HEK293 (cell line): ENCODE measurements around the gene TGFBI.

Experiments used
- CTCF ChIA-PET: fragments of 350-600 bp; formaldehyde crosslinking; extraction: SDS; loops from one replicate; lab custom pipeline; 2021; ENCODE audit warnings: antibody characterized with exemption; lab: Yijun Ruan, JAX
- POLR2A ChIA-PET: fragments of 300-600 bp; formaldehyde crosslinking; extraction: SDS; loops from one replicate; lab custom pipeline; 2020; ENCODE audit warnings: antibody characterized with exemption, inconsistent platforms; lab: Yijun Ruan, JAX
- H3K27ac ChIP-seq: fragments of 200-500 bp; sonication (Bioruptor generic); 2 replicates; pipeline ENCODE4 v1.5.1; 2014; ENCODE audit warnings: low read depth, low read length, control low read depth, inconsistent platforms; ENCODE audit errors: extremely low read depth
- H3K36me3 ChIP-seq, 2 experiments: fragments of 200-500 bp in 1 of 2; sonication (Bioruptor generic) in 1 of 2; 1 replicate in 1 of 2; 2 replicates in 1 of 2; pipeline ENCODE4 v1.5.1; 2014 to 2017; ENCODE audit warnings: inconsistent platforms in 2 of 2, low read length in 2 of 2; ENCODE audit not compliant: control insufficient read depth in 2 of 2, insufficient read depth in 1 of 2
- H3K4me1 ChIP-seq: fragments of 200-500 bp; sonication (Bioruptor generic); 2 replicates; pipeline ENCODE4 v1.5.1; 2014; ENCODE audit warnings: mild to moderate bottlenecking, low read length, inconsistent platforms; ENCODE audit not compliant: control insufficient read depth, insufficient read depth
- H3K4me3 ChIP-seq: 2 replicates; pipeline ENCODE4 v1.5.1; 2011; ENCODE audit warnings: low read depth, mild to moderate bottlenecking, control low read depth, low read length, moderate library complexity
- H3K9me3 ChIP-seq: fragments of 200-500 bp; sonication (Bioruptor generic); 2 replicates; pipeline ENCODE4 v1.5.1; 2014; ENCODE audit warnings: low read depth, low read length, inconsistent platforms; ENCODE audit not compliant: control insufficient read depth, insufficient read depth
- ELK4 ChIP-seq: IDR thresholded peaks from 2 replicates; pipeline ENCODE4 v1.6.1; 2011; ENCODE audit warnings: mild to moderate bottlenecking, low read depth, low read length, borderline replicate concordance
- GLIS1 ChIP-seq: fragments of 450-650 bp; formaldehyde crosslinking; IDR thresholded peaks from 2 replicates; pipeline ENCODE4 v1.5.1; 2016; ENCODE audit warnings: missing biosample characterization, missing genetic modification characterization
- KLF1 ChIP-seq: fragments of 450-650 bp; formaldehyde crosslinking; IDR thresholded peaks from 2 replicates; pipeline ENCODE4 v1.5.1; 2016; ENCODE audit warnings: missing biosample characterization, missing genetic modification characterization
- REST ChIP-seq: fragments of 450-650 bp; formaldehyde crosslinking; IDR thresholded peaks from 2 replicates; pipeline ENCODE4 v1.5.1; 2016; ENCODE audit warnings: missing biosample characterization, missing genetic modification characterization
- SCRT1 ChIP-seq: fragments of 450-650 bp; formaldehyde crosslinking; IDR thresholded peaks from 2 replicates; pipeline ENCODE4 v1.5.1; 2016; ENCODE audit warnings: missing biosample characterization, missing genetic modification characterization, borderline replicate concordance
- SCRT2 ChIP-seq: fragments of 450-650 bp; formaldehyde crosslinking; IDR thresholded peaks from 2 replicates; pipeline ENCODE4 v1.5.1; 2016; ENCODE audit warnings: missing biosample characterization, missing genetic modification characterization
- ZBTB11 ChIP-seq: fragments of 450-650 bp; formaldehyde crosslinking; conservative IDR thresholded peaks from 2 replicates; pipeline ENCODE4 v1.5.1; 2016; ENCODE audit warnings: low read depth, missing biosample characterization, missing genetic modification characterization
- ZNF211 ChIP-seq: fragments of 450-650 bp; formaldehyde crosslinking; IDR thresholded peaks from 2 replicates; pipeline ENCODE4 v1.5.1; 2016; ENCODE audit warnings: low read depth, missing biosample characterization, missing genetic modification characterization
- ZNF23 ChIP-seq: fragments of 450-650 bp; formaldehyde crosslinking; IDR thresholded peaks from 2 replicates; pipeline ENCODE4 v1.5.1; 2016; ENCODE audit warnings: missing biosample characterization, missing genetic modification characterization, borderline replicate concordance
- ZNF513 ChIP-seq: fragments of 450-650 bp; IDR thresholded peaks from 2 replicates; pipeline ENCODE4 v1.5.1; 2018; ENCODE audit warnings: missing biosample characterization, missing genetic modification characterization
- ZNF670 ChIP-seq: fragments of 450-650 bp; formaldehyde crosslinking; IDR thresholded peaks from 2 replicates; pipeline ENCODE4 v1.5.1; 2016; ENCODE audit warnings: missing biosample characterization, missing genetic modification characterization, low read depth
- ZNF76 ChIP-seq: fragments of 450-650 bp; formaldehyde crosslinking; IDR thresholded peaks from 2 replicates; pipeline ENCODE4; 2016; ENCODE audit warnings: low read depth, missing biosample characterization, missing genetic modification characterization, borderline replicate concordance

The TGFBI gene

GRCh38 chr5:136054142-136055019 lies 25.6 kb downstream of the TGFBI start:
- H3K9me3 ChIP-seq, result no peaks in the 10 kb centered on the region
- H3K36me3 ChIP-seq, result no peaks in the 10 kb centered on the region
- CTCF ChIA-PET, result interaction anchor here (0.7 to 4.3 kb wide), 6 partner anchors 8 to 109 kb away, joined by 3 to 19 read pairs (median 6); no protein-coding TSS in a partner anchor
- TF ChIP-seq SCRT1 (tag by site-specific recombination) (no peak), ZNF76 (tag by site-specific recombination) (no peak), ZBTB11 (no peak), ZNF23 (no peak), ELK4 (no peak), ZNF513 (tag by site-specific recombination) (no peak), REST (tag by site-specific recombination) (peak; percentile 57)
- TF ChIP-seq, all 188 proteins: peak for 1
- peaks cover 15% of the 10 kb centered on the region for H3K4me1 ChIP-seq
- H3K27ac ChIP-seq, result no peak overlapping the region
- POLR2A ChIA-PET, result interaction anchor here (0.9 to 1.4 kb wide), 2 partner anchors 10 to 12 kb away, joined by 3 to 5 read pairs; no protein-coding TSS in a partner anchor
- H3K4me3 ChIP-seq, result no peak overlapping the region

- ChIA-PET POLR2A (no interaction called here), CTCF (interaction anchor here (0.9 to 4.3 kb wide), 5 partner anchors 10 to 110 kb away, joined by 3 to 19 read pairs (median 7); no protein-coding TSS in a partner anchor)
- Histone ChIP-seq H3K27ac (no peak overlapping the region), H3K36me3 (no peaks in the 10 kb centered on the region), H3K4me3 (no peak overlapping the region), H3K4me1 (peaks cover 15% of the 10 kb centered on the region)
- TF ChIP-seq ZNF670 (tag by site-specific recombination) (no peak), SCRT2 (tag by site-specific recombination) (no peak), ZNF211 (tag by site-specific recombination) (no peak), KLF1 (tag by site-specific recombination) (0 out of 2 replicates have a peak, but pooled peaks have one; percentile 15), GLIS1 (tag by site-specific recombination) (no peak)
- TF ChIP-seq, all 188 proteins: peak for 1
- H3K9me3 ChIP-seq, result no peaks in the 10 kb centered on the region
Observed at GRCh38 chr5:136055612-136056309, 27.0 kb downstream of the TGFBI start.
